ENCODE measurements around the gene NGEF.

GRCh38 chr2:232997749-232998665, 15.0 kb downstream of the NGEF start:
- TF ChIP-seq EZH2 (IDR thresholded peaks at IDR 0.05; ENCODE audit: borderline replicate concordance, low read depth, low read length) (no peak), THRAP3 (IDR thresholded peaks at IDR 0.05; ENCODE audit: borderline replicate concordance) (no peak), KLF16 (IDR thresholded peaks at IDR 0.05) (no peak), HNRNPL (IDR thresholded peaks at IDR 0.05; ENCODE audit: low read depth, low read length) (no peak)

Data from K562 (cell line).